ENCODE results near the gene SH2D4B. TPM values are rescaled to one million over a fixed set of nuclear protein-coding genes. Genes with fewer than 3 reads are reported as not detected.
A peak's percentile ranks its signal among the peaks of the same experiment; 100 is the strongest.

SH2D4B gene
- total RNA-seq, 2 donors from 2014 or later: 0.11 to 0.32 TPM

GRCh38 chr10:80569131-80569895, 31.6 kb downstream of the SH2D4B start:
- no peaks in the 10 kb centered on the region for H3K36me3 Mint-ChIP-seq (ENCODE audit: low read depth)
- H3K27ac Mint-ChIP-seq: no peak overlapping the region
- H3K9me3 Mint-ChIP-seq: no peaks in the 10 kb centered on the region
- ATAC-seq (replicated peaks): no peak
- H3K4me1 Mint-ChIP-seq: no peaks in the 10 kb centered on the region
- H3K27me3 Mint-ChIP-seq: peaks cover 8% of the 10 kb centered on the region
- H3K4me3 Mint-ChIP-seq: no peak overlapping the region

GRCh38 chr10:80571352-80571751, 33.6 kb downstream of the SH2D4B start:
- no peak for ATAC-seq (replicated peaks)

GRCh38 chr10:80579181-80579763, 41.6 kb downstream of the SH2D4B start:
- no peak overlapping the region for H3K27ac Mint-ChIP-seq
- no peaks in the 10 kb centered on the region for H3K36me3 Mint-ChIP-seq (ENCODE audit: low read depth)
- H3K27me3 Mint-ChIP-seq: peaks cover 7% of the 10 kb centered on the region
- ATAC-seq (replicated peaks): no peak
- H3K4me1 Mint-ChIP-seq: peaks cover 4% of the 10 kb centered on the region
- no peak overlapping the region for H3K4me3 Mint-ChIP-seq
- H3K9me3 Mint-ChIP-seq: no peaks in the 10 kb centered on the region

More at GRCh38 chr10:80571352-80571751, 33.6 kb downstream of the SH2D4B start:
- H3K9me3 Mint-ChIP-seq: no peaks in the 10 kb centered on the region
- H3K4me3 Mint-ChIP-seq: no peak overlapping the region
- H3K27me3 Mint-ChIP-seq: peaks cover 8% of the 10 kb centered on the region
- no peak overlapping the region for H3K27ac Mint-ChIP-seq
- H3K4me1 Mint-ChIP-seq: no peaks in the 10 kb centered on the region
- no peaks in the 10 kb centered on the region for H3K36me3 Mint-ChIP-seq (ENCODE audit: low read depth)

GRCh38 chr10:80579849-80580637, 42.3 kb downstream of the SH2D4B start:
- Mint-ChIP-seq H3K36me3 (ENCODE audit: low read depth) (no peaks in the 10 kb centered on the region), H3K9me3 (no peaks in the 10 kb centered on the region), H3K27ac (no peak overlapping the region), H3K27me3 (peaks cover 7% of the 10 kb centered on the region), H3K4me1 (peaks cover 4% of the 10 kb centered on the region), H3K4me3 (no peak overlapping the region)
- ATAC-seq (replicated peaks): no peak

GRCh38 chr10:80580638-80581468, 43.2 kb downstream of the SH2D4B start:
- no peak overlapping the region for H3K4me3 Mint-ChIP-seq
- no peaks in the 10 kb centered on the region for H3K9me3 Mint-ChIP-seq
- peaks cover 7% of the 10 kb centered on the region for H3K27me3 Mint-ChIP-seq
- ATAC-seq (replicated peaks): no peak
- H3K36me3 Mint-ChIP-seq (ENCODE audit: low read depth): no peaks in the 10 kb centered on the region
- H3K4me1 Mint-ChIP-seq: peaks cover 4% of the 10 kb centered on the region
- H3K27ac Mint-ChIP-seq: no peak overlapping the region

GRCh38 chr10:80581469-80581835, 43.8 kb downstream of the SH2D4B start:
- no peaks in the 10 kb centered on the region for H3K9me3 Mint-ChIP-seq
- peaks cover 4% of the 10 kb centered on the region for H3K4me1 Mint-ChIP-seq
- no peak overlapping the region for H3K4me3 Mint-ChIP-seq
- H3K36me3 Mint-ChIP-seq (ENCODE audit: low read depth): no peaks in the 10 kb centered on the region
- peaks cover 7% of the 10 kb centered on the region for H3K27me3 Mint-ChIP-seq
- no peak overlapping the region for H3K27ac Mint-ChIP-seq
- no peak for ATAC-seq (replicated peaks)

GRCh38 chr10:80582286-80582960, 44.7 kb downstream of the SH2D4B start:
- H3K36me3 Mint-ChIP-seq (ENCODE audit: low read depth): no peaks in the 10 kb centered on the region
- peaks cover 4% of the 10 kb centered on the region for H3K4me1 Mint-ChIP-seq

GRCh38 chr10:80583685-80584084, 46.0 kb downstream of the SH2D4B start:
- Mint-ChIP-seq H3K27ac (no peak overlapping the region), H3K27me3 (peaks cover 5% of the 10 kb centered on the region), H3K4me1 (peaks cover 4% of the 10 kb centered on the region), H3K36me3 (ENCODE audit: low read depth) (no peaks in the 10 kb centered on the region), H3K4me3 (no peak overlapping the region), H3K9me3 (no peaks in the 10 kb centered on the region)
- ATAC-seq (replicated peaks): no peak

More at GRCh38 chr10:80582286-80582960, 44.7 kb downstream of the SH2D4B start:
- Mint-ChIP-seq H3K27ac (no peak overlapping the region), H3K27me3 (peaks cover 7% of the 10 kb centered on the region), H3K9me3 (no peaks in the 10 kb centered on the region), H3K4me3 (no peak overlapping the region)
- ATAC-seq (replicated peaks): no peak

GRCh38 chr10:80585812-80586211, 48.1 kb downstream of the SH2D4B start:
- Mint-ChIP-seq H3K4me1 (peaks cover 4% of the 10 kb centered on the region), H3K27ac (no peak overlapping the region), H3K4me3 (no peak overlapping the region), H3K27me3 (peaks cover 3% of the 10 kb centered on the region), H3K36me3 (ENCODE audit: low read depth) (no peaks in the 10 kb centered on the region), H3K9me3 (no peaks in the 10 kb centered on the region)
- no peak for ATAC-seq (replicated peaks)

GRCh38 chr10:80588546-80588945, 50.8 kb downstream of the SH2D4B start:
- Mint-ChIP-seq H3K36me3 (ENCODE audit: low read depth) (no peaks in the 10 kb centered on the region), H3K27ac (no peak overlapping the region), H3K9me3 (no peaks in the 10 kb centered on the region), H3K4me3 (no peak overlapping the region), H3K4me1 (peaks cover 4% of the 10 kb centered on the region), H3K27me3 (peaks cover 3% of the 10 kb centered on the region)
- no peak for ATAC-seq (replicated peaks)

GRCh38 chr10:80589726-80590373, 52.1 kb downstream of the SH2D4B start:
- Mint-ChIP-seq H3K36me3 (ENCODE audit: low read depth) (no peaks in the 10 kb centered on the region), H3K4me1 (no peaks in the 10 kb centered on the region), H3K9me3 (no peaks in the 10 kb centered on the region), H3K27ac (no peak overlapping the region), H3K27me3 (no peaks in the 10 kb centered on the region), H3K4me3 (no peak overlapping the region)
- ATAC-seq (replicated peaks): no peak

- H3K9me3 Mint-ChIP-seq: no peaks in the 10 kb centered on the region
- peak overlapping the region; percentile 52 for H3K27ac Mint-ChIP-seq
- no peaks in the 10 kb centered on the region for H3K4me1 Mint-ChIP-seq
- H3K4me3 Mint-ChIP-seq: no peak overlapping the region
- no peaks in the 10 kb centered on the region for H3K27me3 Mint-ChIP-seq
- no peak for ATAC-seq (replicated peaks)
- no peaks in the 10 kb centered on the region for H3K36me3 Mint-ChIP-seq (ENCODE audit: low read depth)
Measured at GRCh38 chr10:80590585-80591125, 53.0 kb downstream of the SH2D4B start.
